ENCODE results near the gene MBOAT2.

Gene MBOAT2

DNA sequence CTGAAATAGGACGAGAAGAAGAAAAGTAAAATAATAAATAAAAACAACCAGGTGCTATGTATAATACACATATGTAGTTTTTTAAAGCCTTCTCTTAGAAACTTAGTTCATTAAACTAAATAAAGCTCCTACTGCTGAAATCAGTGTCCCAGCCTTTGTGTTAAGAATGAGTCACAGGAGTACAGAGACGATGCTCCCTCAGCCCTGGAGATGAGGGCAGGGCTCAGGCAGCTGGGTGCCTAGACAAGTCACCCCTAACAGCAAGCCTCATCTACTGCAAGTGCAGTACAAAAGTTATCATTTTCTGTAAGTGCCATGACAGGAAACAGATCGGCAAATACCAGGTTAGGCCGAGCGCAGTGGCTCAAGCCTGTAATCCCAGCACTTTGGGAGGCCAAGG, 184.3 kb downstream of the MBOAT2 start:
- no peak for DNase-seq (ENCODE audit: low read depth)

DNA sequence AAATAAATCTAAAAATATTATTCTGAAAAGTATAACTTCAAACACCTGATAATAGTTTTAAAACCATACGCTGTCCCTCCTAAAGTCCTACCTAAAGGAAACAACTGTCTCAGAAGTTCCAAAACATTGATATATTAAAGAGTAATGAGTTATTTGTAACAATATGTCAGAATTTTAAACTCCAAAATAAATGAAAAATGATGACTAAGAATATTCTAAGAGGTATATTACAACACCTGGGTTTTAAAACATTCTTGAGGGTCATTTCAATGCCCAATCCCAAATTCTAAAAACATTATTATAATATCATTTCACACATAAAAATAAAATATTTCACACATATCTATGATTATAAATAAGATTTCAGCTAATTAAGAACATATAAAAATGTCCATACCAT, 186.3 kb downstream of the MBOAT2 start:
- DNase-seq (ENCODE audit: low read depth), result no peak

DNA sequence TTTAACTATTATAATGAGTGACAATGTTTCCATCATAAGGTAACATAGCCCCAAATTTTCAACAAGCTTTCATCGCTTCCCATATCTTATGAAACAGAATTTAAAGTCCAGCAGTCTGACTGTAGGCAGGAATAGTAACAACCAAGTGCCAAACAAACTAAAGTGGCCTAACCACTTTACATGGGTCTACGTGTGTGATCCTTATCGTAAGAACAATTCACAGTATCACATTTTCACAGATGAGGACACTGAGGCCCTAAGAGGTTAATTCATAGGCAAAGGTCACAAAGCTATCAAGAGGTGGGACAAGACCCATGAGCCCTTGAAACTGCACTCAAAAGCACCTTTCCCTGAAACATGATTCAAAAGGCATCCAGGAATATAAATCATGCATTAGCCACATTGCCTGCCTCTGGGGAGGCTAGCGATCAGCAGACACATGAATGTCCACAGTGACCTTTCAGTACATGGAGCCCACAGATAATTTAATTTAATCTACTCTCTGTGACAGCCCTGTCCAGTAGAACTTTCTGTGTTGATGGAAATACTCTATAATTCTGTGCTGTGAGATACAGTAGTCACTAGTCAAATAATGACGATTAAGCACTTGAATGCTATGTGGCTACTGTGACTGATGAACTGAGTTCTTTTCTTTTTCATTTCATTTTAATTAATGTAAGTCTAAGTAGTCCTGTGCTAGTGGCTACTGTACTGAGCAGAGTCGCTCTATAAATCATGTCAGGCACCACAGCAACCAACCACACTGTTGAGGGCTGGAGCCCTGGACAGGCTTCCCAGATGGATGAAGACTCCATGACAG, 196.4 kb downstream of the MBOAT2 start:
- DNase-seq (ENCODE audit: low read depth), result no peak

DNA sequence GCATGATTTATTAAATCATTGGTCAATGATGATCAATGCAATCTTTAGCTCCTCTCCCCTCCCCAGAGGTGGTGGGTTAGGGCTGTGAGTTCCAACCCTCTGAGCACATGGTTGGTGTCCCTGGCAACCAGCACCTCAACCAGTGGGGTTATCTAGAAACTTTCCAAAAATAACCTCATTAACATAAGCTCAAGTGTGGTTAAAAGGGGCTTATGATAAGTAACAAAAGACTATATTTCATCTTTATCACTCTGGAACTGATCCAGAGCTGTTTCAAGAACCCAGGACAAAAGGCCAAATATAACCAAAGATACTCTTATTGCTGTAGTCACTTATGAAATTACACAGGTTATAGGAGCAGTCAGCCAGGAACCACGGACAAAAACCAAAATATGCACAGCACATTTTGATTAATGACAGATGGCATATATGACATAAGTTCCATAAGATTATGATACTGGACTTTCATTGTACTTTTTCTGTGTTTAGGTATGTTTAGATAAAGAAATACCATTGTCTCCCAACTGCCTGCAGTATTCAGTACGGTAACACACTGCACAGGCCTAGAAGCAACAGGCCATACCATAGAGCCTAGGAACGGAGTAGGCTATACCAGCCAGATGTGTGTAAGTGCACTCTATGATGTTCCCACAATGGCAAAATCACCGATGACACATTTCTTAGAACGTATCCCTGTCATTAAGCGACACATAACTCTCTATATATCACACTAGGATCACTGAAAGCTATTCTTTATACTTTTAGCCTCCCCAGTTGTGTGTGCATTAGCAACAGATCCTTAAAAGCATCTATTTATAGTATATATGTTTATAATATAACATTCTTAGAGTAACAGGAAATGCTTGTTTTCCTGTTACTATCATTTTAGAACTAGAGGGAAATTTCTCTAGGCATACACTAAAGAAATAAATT, 197.9 kb downstream of the MBOAT2 start:
- no peak for DNase-seq (ENCODE audit: low read depth)

DNA sequence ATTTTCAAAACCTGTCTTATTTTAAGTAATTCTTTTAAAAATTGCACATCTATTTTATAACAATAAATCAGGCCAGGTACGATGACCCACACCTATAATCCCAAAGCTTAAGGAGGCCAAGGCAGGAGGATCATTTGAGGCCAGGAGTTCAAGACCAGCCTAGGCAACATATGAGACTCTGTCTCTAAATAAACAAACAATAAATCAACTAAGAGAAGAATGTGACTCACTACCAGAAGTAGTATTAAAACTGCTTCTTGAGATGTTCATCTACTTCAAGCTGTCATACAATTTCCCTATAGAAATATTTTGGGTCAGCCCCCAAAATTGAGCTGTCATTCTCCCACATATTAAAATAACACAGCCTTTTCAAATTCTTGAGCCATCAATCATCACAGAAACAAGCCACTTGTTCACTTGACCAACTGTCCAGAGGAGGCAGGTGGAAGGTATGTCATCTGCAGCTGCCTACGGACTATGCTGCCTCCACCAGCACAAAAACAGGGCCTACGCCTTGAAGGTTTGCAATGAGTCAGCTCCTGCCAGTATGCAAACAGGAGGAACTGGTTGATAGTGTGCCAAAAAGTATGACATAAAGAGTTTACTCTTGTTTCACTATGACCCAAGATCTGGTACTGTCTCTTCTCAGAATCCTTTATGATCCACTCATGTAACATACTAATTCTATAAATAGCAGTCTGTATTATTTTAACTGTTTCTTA, 199.7 kb downstream of the MBOAT2 start:
- DNase-seq (ENCODE audit: low read depth), result peak; percentile 55

DNA sequence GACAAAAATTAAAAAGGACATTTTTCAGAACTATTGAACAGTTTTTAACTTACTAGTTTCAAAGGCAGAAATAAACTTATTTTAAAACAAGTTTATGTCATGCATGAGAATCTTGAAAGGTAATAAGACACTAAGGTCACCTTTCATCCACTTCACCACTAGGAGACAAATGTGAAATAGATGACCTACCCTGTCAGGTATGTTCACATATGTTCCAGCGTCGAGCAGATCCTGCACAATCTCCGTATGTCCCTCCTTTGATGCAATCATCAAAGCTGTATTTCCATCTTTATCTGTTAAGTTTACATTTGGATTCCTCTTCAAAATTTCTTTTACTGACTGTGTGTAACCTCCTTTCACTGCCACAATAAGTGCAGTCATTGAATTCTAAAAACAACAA, 200.7 kb downstream of the MBOAT2 start:
- DNase-seq (ENCODE audit: low read depth), result no peak
